ENCODE data around the gene GRK5. TPM values are rescaled to one million over a fixed set of nuclear protein-coding genes. Genes with fewer than 3 reads are reported as not detected.

Gene GRK5
- total RNA-seq, 3 donors from 2014 or later (not counting 1 experiment from before 2014, with no cell fraction given), result 37.6 to 54.3 (median 47.9) TPM

DNA sequence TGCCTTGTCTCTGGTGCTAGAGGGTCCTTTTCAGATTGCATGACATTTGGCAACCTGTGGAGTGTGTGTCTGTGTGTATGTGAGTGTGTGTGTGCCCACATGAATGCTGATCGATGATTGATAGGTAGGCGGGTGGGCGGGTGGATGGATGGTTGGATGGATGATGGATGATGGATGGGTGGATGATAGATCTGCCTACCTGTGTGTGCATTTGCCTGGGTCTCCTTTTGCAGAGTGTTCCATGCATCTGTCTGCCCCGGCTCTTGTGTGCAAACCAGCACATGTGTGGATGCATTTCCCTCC is 235.3 kb downstream of the GRK5 start:
- Mint-ChIP-seq H3K9me3 (no peaks in the 10 kb centered on the region), H3K27ac (no peak overlapping the region), H3K36me3 (no peaks in the 10 kb centered on the region), H3K4me1 (peaks cover 0 to 11% of the 10 kb centered on the region in 2 donors), H3K4me3 (no peak overlapping the region), H3K27me3 (ENCODE audit: low read depth in 2 of 2) (no peaks in the 10 kb centered on the region)
- Histone ChIP-seq H3K27me3 (ENCODE audit: control insufficient read depth, insufficient read depth, low read length) (no peaks in the 10 kb centered on the region), H3K4me3 (ENCODE audit: low read length) (no peak overlapping the region), H3K4me1 (ENCODE audit: control insufficient read depth, insufficient read depth, low read length) (peaks cover 4% of the 10 kb centered on the region), H3K9me3 (ENCODE audit: control insufficient read depth, insufficient read depth, low read length) (no peaks in the 10 kb centered on the region), H3K36me3 (ENCODE audit: control insufficient read depth, insufficient read depth, low read length) (peaks cover 2% of the 10 kb centered on the region), H3K27ac (ENCODE audit: low read length) (no peak overlapping the region)
- ATAC-seq (no peak), DNase-seq (no peak)
- WGBS (ENCODE audit: insufficient coverage), result 94% methylated on average over 4 of the region's 4 CpGs
- intact Hi-C loops (cut with micrococcal nuclease), result no loop called here
- TF ChIP-seq, protein P1, sequence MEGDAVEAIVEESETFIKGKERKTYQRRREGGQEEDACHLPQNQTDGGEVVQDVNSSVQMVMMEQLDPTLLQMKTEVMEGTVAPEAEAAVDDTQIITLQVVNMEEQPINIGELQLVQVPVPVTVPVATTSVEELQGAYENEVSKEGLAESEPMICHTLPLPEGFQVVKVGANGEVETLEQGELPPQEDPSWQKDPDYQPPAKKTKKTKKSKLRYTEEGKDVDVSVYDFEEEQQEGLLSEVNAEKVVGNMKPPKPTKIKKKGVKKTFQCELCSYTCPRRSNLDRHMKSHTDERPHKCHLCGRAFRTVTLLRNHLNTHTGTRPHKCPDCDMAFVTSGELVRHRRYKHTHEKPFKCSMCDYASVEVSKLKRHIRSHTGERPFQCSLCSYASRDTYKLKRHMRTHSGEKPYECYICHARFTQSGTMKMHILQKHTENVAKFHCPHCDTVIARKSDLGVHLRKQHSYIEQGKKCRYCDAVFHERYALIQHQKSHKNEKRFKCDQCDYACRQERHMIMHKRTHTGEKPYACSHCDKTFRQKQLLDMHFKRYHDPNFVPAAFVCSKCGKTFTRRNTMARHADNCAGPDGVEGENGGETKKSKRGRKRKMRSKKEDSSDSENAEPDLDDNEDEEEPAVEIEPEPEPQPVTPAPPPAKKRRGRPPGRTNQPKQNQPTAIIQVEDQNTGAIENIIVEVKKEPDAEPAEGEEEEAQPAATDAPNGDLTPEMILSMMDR (IDR thresholded peaks at IDR 0.05), result no peak

DNA sequence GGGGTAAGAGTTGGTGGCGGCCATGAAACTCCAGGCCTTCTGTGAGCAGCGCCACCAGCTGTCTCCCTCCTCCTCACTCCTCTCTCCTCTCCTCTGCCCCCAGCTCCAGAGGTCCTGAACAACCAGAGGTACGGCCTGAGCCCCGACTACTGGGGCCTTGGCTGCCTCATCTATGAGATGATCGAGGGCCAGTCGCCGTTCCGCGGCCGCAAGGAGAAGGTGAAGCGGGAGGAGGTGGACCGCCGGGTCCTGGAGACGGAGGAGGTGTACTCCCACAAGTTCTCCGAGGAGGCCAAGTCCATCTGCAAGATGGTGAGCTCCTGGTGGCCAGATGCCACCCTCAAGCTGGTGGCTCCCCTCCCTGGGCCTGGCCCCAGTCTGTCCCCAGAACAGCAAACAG is 236.1 kb downstream of the GRK5 start:
- H3K27ac Mint-ChIP-seq, result no peak overlapping the region
- DNase-seq (no peak), ATAC-seq (no peak)
- H3K4me3 Mint-ChIP-seq, result no peak overlapping the region
- Histone ChIP-seq H3K4me3 (ENCODE audit: low read length) (no peak overlapping the region), H3K27ac (ENCODE audit: low read length) (no peak overlapping the region), H3K27me3 (ENCODE audit: control insufficient read depth, insufficient read depth, low read length) (no peaks in the 10 kb centered on the region), H3K4me1 (ENCODE audit: control insufficient read depth, insufficient read depth, low read length) (peaks cover 4% of the 10 kb centered on the region), H3K9me3 (ENCODE audit: control insufficient read depth, insufficient read depth, low read length) (no peaks in the 10 kb centered on the region), H3K36me3 (ENCODE audit: control insufficient read depth, insufficient read depth, low read length) (peaks cover 2% of the 10 kb centered on the region)
- TF ChIP-seq, protein P1 (IDR thresholded peaks at IDR 0.05), result no peak
- H3K36me3 Mint-ChIP-seq, result no peaks in the 10 kb centered on the region
- H3K9me3 Mint-ChIP-seq, result no peaks in the 10 kb centered on the region
- H3K27me3 Mint-ChIP-seq (ENCODE audit: low read depth in 2 of 2), result no peaks in the 10 kb centered on the region
- peaks cover 0 to 11% of the 10 kb centered on the region in 2 donors for H3K4me1 Mint-ChIP-seq
- 99% methylated on average over 14 of the region's 15 CpGs for WGBS (ENCODE audit: insufficient coverage)
- intact Hi-C loops (cut with micrococcal nuclease), result no loop called here

DNA sequence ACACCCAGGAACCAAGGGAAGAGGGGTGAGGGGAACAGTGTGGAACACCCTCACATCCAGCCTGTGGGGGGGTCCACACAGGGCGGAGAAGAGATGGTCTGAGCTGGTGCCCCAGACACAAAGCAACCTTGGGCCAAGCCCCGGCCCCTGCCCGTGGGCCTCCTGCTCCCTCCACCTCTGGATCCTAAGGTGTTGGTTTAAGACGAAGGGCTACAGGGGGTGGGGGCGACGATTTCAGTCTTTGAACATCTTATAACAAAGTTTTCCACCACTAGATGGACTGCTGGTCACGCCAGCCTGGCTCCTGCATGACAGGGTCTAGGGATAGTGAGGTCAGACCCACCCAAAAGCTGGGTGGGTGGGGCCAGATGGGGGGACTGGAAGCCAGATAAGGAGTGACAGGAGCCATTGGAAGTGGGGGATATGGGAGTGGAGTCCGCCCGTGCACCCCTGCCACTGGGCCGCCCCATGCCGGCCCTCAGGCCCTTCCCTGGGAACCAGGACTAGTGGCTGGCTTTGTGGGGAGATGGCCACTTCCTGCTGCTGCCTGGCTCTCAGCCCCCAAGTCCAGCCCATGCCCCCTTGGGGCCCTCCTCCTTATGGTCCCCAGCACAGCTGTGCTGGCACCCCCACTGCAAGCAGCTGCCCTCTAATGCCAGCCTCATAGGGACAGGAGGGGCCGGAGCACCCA is 236.7 kb downstream of the GRK5 start:
- Histone ChIP-seq H3K27me3 (ENCODE audit: control insufficient read depth, insufficient read depth, low read length) (no peaks in the 10 kb centered on the region), H3K9me3 (ENCODE audit: control insufficient read depth, insufficient read depth, low read length) (no peaks in the 10 kb centered on the region), H3K4me1 (ENCODE audit: control insufficient read depth, insufficient read depth, low read length) (peaks cover 4% of the 10 kb centered on the region), H3K36me3 (ENCODE audit: control insufficient read depth, insufficient read depth, low read length) (peaks cover 5% of the 10 kb centered on the region), H3K27ac (ENCODE audit: low read length) (no peak overlapping the region), H3K4me3 (ENCODE audit: low read length) (no peak overlapping the region)
- DNase-seq (no peak), ATAC-seq (no peak)
- no peak overlapping the region for H3K27ac Mint-ChIP-seq
- 92% methylated on average over 7 of the region's 12 CpGs for WGBS (ENCODE audit: insufficient coverage)
- no peaks in the 10 kb centered on the region for H3K36me3 Mint-ChIP-seq
- H3K4me1 Mint-ChIP-seq, result peaks cover 0 to 11% of the 10 kb centered on the region in 2 donors
- H3K4me3 Mint-ChIP-seq, result no peak overlapping the region
- TF ChIP-seq, protein P1 (IDR thresholded peaks at IDR 0.05), result no peak
- no peaks in the 10 kb centered on the region for H3K27me3 Mint-ChIP-seq (ENCODE audit: low read depth in 2 of 2)
- H3K9me3 Mint-ChIP-seq, result no peaks in the 10 kb centered on the region
- intact Hi-C loops (cut with micrococcal nuclease), result loop anchor here (2.0 kb wide), 1 partner anchor 245 kb away; no protein-coding TSS in a partner anchor

DNA sequence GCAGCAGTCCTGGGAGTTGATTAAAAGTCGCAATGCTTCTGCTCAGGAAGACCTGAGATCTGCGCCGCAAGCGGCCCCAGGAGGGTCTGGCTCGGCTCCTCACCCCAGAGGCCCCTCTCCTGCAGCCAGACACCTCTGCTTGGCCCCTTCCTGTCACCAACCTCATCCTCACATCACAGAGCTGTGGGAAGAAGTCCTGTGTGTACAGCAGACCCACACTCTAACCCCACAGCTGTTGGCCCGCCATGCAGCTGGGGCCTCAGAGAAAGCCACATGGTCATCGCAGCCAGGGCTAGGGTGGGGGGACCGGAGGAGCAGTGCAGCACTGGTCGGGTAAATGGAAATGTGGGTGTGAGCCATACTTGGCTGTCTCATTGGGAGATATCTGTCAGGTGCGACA is 237.5 kb downstream of the GRK5 start:
- Mint-ChIP-seq H3K27me3 (ENCODE audit: low read depth in 2 of 2) (no peaks in the 10 kb centered on the region), H3K4me3 (no peak overlapping the region), H3K36me3 (no peaks in the 10 kb centered on the region), H3K27ac (no peak overlapping the region), H3K4me1 (peaks cover 0 to 11% of the 10 kb centered on the region in 2 donors), H3K9me3 (no peaks in the 10 kb centered on the region)
- no peak overlapping the region for H3K27ac ChIP-seq (ENCODE audit: low read length)
- DNase-seq (no peak), ATAC-seq (peak in 1 of 3 donors; percentile 14)
- TF ChIP-seq, protein P1 (IDR thresholded peaks at IDR 0.05), result no peak
- peaks cover 5% of the 10 kb centered on the region for H3K36me3 ChIP-seq (ENCODE audit: control insufficient read depth, insufficient read depth, low read length)
- no peaks in the 10 kb centered on the region for H3K27me3 ChIP-seq (ENCODE audit: control insufficient read depth, insufficient read depth, low read length)
- intact Hi-C loops (cut with micrococcal nuclease), result loop anchor here (1.0 to 2.0 kb wide), 2 partner anchors 239 to 246 kb away; no protein-coding TSS in a partner anchor
- H3K9me3 ChIP-seq (ENCODE audit: control insufficient read depth, insufficient read depth, low read length), result no peaks in the 10 kb centered on the region
- peaks cover 4% of the 10 kb centered on the region for H3K4me1 ChIP-seq (ENCODE audit: control insufficient read depth, insufficient read depth, low read length)
- H3K4me3 ChIP-seq (ENCODE audit: low read length), result no peak overlapping the region
- 82% methylated on average over 10 of the region's 10 CpGs for WGBS (ENCODE audit: insufficient coverage)

Measured in natural killer cell (primary cell).